Measurements from ENCODE around the gene PAK1. TPM values are rescaled to one million over a fixed set of nuclear protein-coding genes. Genes with fewer than 3 reads are reported as not detected.

Gene PAK1
- polyA plus RNA-seq, 1 experiment = 62.3 TPM

- Histone ChIP-seq H3K4me3 (ENCODE audit: low read depth, low read length) (no peak overlapping the region), H3K36me3 (ENCODE audit: control insufficient read depth, insufficient read depth, low read length) (no peaks in the 10 kb centered on the region), H3K27me3 (ENCODE audit: control insufficient read depth, insufficient read depth, low read length) (no peaks in the 10 kb centered on the region)
- CTCF ChIA-PET = interaction anchor here (2.6 kb wide), 1 partner anchor 214 kb away, joined by 8 read pairs; no protein-coding TSS in a partner anchor
- no peak for TF ChIP-seq CTCF (IDR thresholded peaks at IDR 0.05; ENCODE audit: insufficient read depth, low read depth, low read length)
- no peak for DNase-seq (ENCODE audit: low read depth)
- POLR2A ChIA-PET = no interaction called here
Measured at GRCh38 chr11:77410076-77410827, 63.6 kb downstream of the PAK1 start.

- ChIA-PET CTCF (interaction anchor here (1.4 kb wide), 1 partner anchor 210 kb away, joined by 3 read pairs; no protein-coding TSS in a partner anchor), POLR2A (no interaction called here)
- TF ChIP-seq CTCF (IDR thresholded peaks at IDR 0.05; ENCODE audit: insufficient read depth, low read depth, low read length) = no peak
- Histone ChIP-seq H3K27me3 (ENCODE audit: control insufficient read depth, insufficient read depth, low read length) (no peaks in the 10 kb centered on the region), H3K4me3 (ENCODE audit: low read depth, low read length) (no peak overlapping the region), H3K36me3 (ENCODE audit: control insufficient read depth, insufficient read depth, low read length) (no peaks in the 10 kb centered on the region)
- no peak for DNase-seq (ENCODE audit: low read depth)
Measured at GRCh38 chr11:77409046-77409445, 64.8 kb downstream of the PAK1 start.

- POLR2A ChIA-PET = interaction anchor here (0.7 kb wide), 1 partner anchor 12 kb away, joined by 4 read pairs; no protein-coding TSS in a partner anchor
- CTCF ChIA-PET = interaction anchor here (1.0 to 1.4 kb wide), 2 partner anchors 212 to 317 kb away, joined by 3 read pairs; no protein-coding TSS in a partner anchor
- DNase-seq (ENCODE audit: low read depth) = peak; percentile 57
- H3K4me3 ChIP-seq (ENCODE audit: low read depth, low read length) = no peak overlapping the region
- no peaks in the 10 kb centered on the region for H3K27me3 ChIP-seq (ENCODE audit: control insufficient read depth, insufficient read depth, low read length)
- no peaks in the 10 kb centered on the region for H3K36me3 ChIP-seq (ENCODE audit: control insufficient read depth, insufficient read depth, low read length)
- no peak for TF ChIP-seq CTCF (IDR thresholded peaks at IDR 0.05; ENCODE audit: insufficient read depth, low read depth, low read length)
Measured at GRCh38 chr11:77407613-77408012, 66.3 kb downstream of the PAK1 start.

GRCh38 chr11:77406396-77406795, 67.5 kb downstream of the PAK1 start:
- no peak for TF ChIP-seq CTCF (IDR thresholded peaks at IDR 0.05; ENCODE audit: insufficient read depth, low read depth, low read length)
- ChIA-PET POLR2A (no interaction called here), CTCF (interaction anchor here (1.3 kb wide), 1 partner anchor 279 kb away, joined by 3 read pairs; no protein-coding TSS in a partner anchor)
- Histone ChIP-seq H3K36me3 (ENCODE audit: control insufficient read depth, insufficient read depth, low read length) (no peaks in the 10 kb centered on the region), H3K27me3 (ENCODE audit: control insufficient read depth, insufficient read depth, low read length) (no peaks in the 10 kb centered on the region), H3K4me3 (ENCODE audit: low read depth, low read length) (no peak overlapping the region)
- DNase-seq (ENCODE audit: low read depth) = no peak

- Histone ChIP-seq H3K4me3 (ENCODE audit: low read depth, low read length) (no peak overlapping the region), H3K27me3 (ENCODE audit: control insufficient read depth, insufficient read depth, low read length) (no peaks in the 10 kb centered on the region), H3K36me3 (ENCODE audit: control insufficient read depth, insufficient read depth, low read length) (no peaks in the 10 kb centered on the region)
- DNase-seq (ENCODE audit: low read depth) = no peak
- ChIA-PET CTCF (no interaction called here), POLR2A (no interaction called here)
- TF ChIP-seq CTCF (IDR thresholded peaks at IDR 0.05; ENCODE audit: insufficient read depth, low read depth, low read length) = no peak
Measured at GRCh38 chr11:77403211-77403610, 70.7 kb downstream of the PAK1 start.
